ENCODE measurements around the gene RAB29. TPM values are rescaled to one million over a fixed set of nuclear protein-coding genes. Genes with fewer than 3 reads are reported as not detected.

RAB29 gene
- total RNA-seq, 2 experiments from 2014 or later, result 11.7 to 11.8 TPM

- Mint-ChIP-seq H3K4me3 (no peak overlapping the region), H3K27me3 (no peaks in the 10 kb centered on the region), H3K36me3 (ENCODE audit: low read depth) (peaks cover 28% of the 10 kb centered on the region), H3K4me1 (ENCODE audit: low read depth) (no peaks in the 10 kb centered on the region), H3K27ac (no peak overlapping the region), H3K9me3 (no peaks in the 10 kb centered on the region)
- Histone ChIP-seq H3K9me3 (ENCODE audit: control insufficient read depth in 1 of 2, insufficient read depth in 1 of 2, low read length in 2 of 2) (no peaks in the 10 kb centered on the region), H3K27me3 (ENCODE audit: control insufficient read depth in 1 of 2, insufficient read depth in 2 of 2, low read length in 2 of 2) (no peaks in the 10 kb centered on the region), H3K4me3 (ENCODE audit: low read length) (no peak overlapping the region), H3K36me3 (ENCODE audit: insufficient read depth, low read length) (peaks cover 25% of the 10 kb centered on the region), H3K27ac (ENCODE audit: low read depth in 1 of 2, low read length in 2 of 2) (no peak overlapping the region), H3K4me1 (ENCODE audit: insufficient read depth, low read length) (no peaks in the 10 kb centered on the region)
- no peak for TF ChIP-seq CTCF (IDR thresholded peaks at IDR 0.05)
- intact Hi-C loops (cut with DNase I, micrococcal nuclease), result no loop called here
- ATAC-seq (ENCODE audit: poor library complexity), result no peak
- CTCF ChIA-PET, result interaction anchor here (1.0 kb wide), 1 partner anchor 9 kb away, joined by 3 read pairs; no protein-coding TSS in a partner anchor
- no peak for DNase-seq
- POLR2A ChIA-PET, result interaction anchor here (0.7 to 1.0 kb wide), 2 partner anchors 15 to 40 kb away, joined by 3 read pairs; no protein-coding TSS in a partner anchor
Observed at GRCh38 chr1:205763980-205764379, 11.3 kb downstream of the RAB29 start.

GRCh38 chr1:205760606-205761005 is 14.7 kb downstream of the RAB29 start:
- H3K4me3 ChIP-seq (ENCODE audit: low read length), result no peak overlapping the region
- DNase-seq (no peak), ATAC-seq (ENCODE audit: poor library complexity) (no peak)
- H3K4me1 ChIP-seq (ENCODE audit: insufficient read depth, low read length), result no peaks in the 10 kb centered on the region
- ChIA-PET POLR2A (interaction anchor here (0.8 to 2.2 kb wide), 2 partner anchors 12 to 14 kb away, joined by 3 to 9 read pairs; partner anchors contain the start of gene NUCKS1), CTCF (no interaction called here)
- no peak for TF ChIP-seq CTCF (IDR thresholded peaks at IDR 0.05)
- H3K27ac Mint-ChIP-seq, result no peak overlapping the region
- H3K27ac ChIP-seq (ENCODE audit: low read depth in 1 of 2, low read length in 2 of 2), result no peak overlapping the region
- no peaks in the 10 kb centered on the region for H3K9me3 Mint-ChIP-seq
- no peaks in the 10 kb centered on the region for H3K9me3 ChIP-seq (ENCODE audit: control insufficient read depth in 1 of 2, insufficient read depth in 1 of 2, low read length in 2 of 2)
- peaks cover 10% of the 10 kb centered on the region for H3K36me3 Mint-ChIP-seq (ENCODE audit: low read depth)
- peaks cover 6% of the 10 kb centered on the region for H3K36me3 ChIP-seq (ENCODE audit: insufficient read depth, low read length)
- no peak overlapping the region for H3K4me3 Mint-ChIP-seq
- intact Hi-C loops (cut with DNase I, micrococcal nuclease), result no loop called here
- no peaks in the 10 kb centered on the region for H3K4me1 Mint-ChIP-seq (ENCODE audit: low read depth)
- no peaks in the 10 kb centered on the region for H3K27me3 ChIP-seq (ENCODE audit: control insufficient read depth in 1 of 2, insufficient read depth in 2 of 2, low read length in 2 of 2)
- no peaks in the 10 kb centered on the region for H3K27me3 Mint-ChIP-seq

- Mint-ChIP-seq H3K9me3 (no peaks in the 10 kb centered on the region), H3K36me3 (ENCODE audit: low read depth) (peaks cover 5% of the 10 kb centered on the region), H3K27ac (no peak overlapping the region), H3K4me1 (ENCODE audit: low read depth) (no peaks in the 10 kb centered on the region), H3K27me3 (no peaks in the 10 kb centered on the region), H3K4me3 (no peak overlapping the region)
- TF ChIP-seq CTCF (IDR thresholded peaks at IDR 0.05), result no peak
- no peaks in the 10 kb centered on the region for H3K27me3 ChIP-seq (ENCODE audit: control insufficient read depth in 1 of 2, insufficient read depth in 2 of 2, low read length in 2 of 2)
- DNase-seq, result no peak
- no peaks in the 10 kb centered on the region for H3K9me3 ChIP-seq (ENCODE audit: control insufficient read depth in 1 of 2, insufficient read depth in 1 of 2, low read length in 2 of 2)
- ChIA-PET POLR2A (no interaction called here), CTCF (interaction anchor here (1.4 kb wide), 1 partner anchor 17 kb away, joined by 3 read pairs; no protein-coding TSS in a partner anchor)
- H3K4me1 ChIP-seq (ENCODE audit: insufficient read depth, low read length), result no peaks in the 10 kb centered on the region
- no peak overlapping the region for H3K4me3 ChIP-seq (ENCODE audit: low read length)
- no peak overlapping the region for H3K27ac ChIP-seq (ENCODE audit: low read depth in 1 of 2, low read length in 2 of 2)
- ATAC-seq (ENCODE audit: poor library complexity), result no peak
- intact Hi-C loops (cut with DNase I, micrococcal nuclease), result no loop called here
- peaks cover 2% of the 10 kb centered on the region for H3K36me3 ChIP-seq (ENCODE audit: insufficient read depth, low read length)
Observed at GRCh38 chr1:205756552-205756951, 18.7 kb downstream of the RAB29 start.

All from CD4-positive, alpha-beta T cell (primary cell).